Cardiac fibroblast (primary cell): ENCODE data around the gene SUPT20H.

Experiments
- DNase-seq, 2 donors: peaks; one replicate each; pipeline versions ENCODE4 v3.0.0 to v3.0.0-alpha.2; 2010; ENCODE audit warnings: low read depth in 2 of 2
- H3K4me3 ChIP-seq, 2 donors: replicated peaks in 1 of 2; 1 replicate in 1 of 2; 2 replicates in 1 of 2; pipeline ENCODE4 v1.5.1; 2011; ENCODE audit warnings: low read depth in 2 of 2, low read length in 2 of 2, mild to moderate bottlenecking in 2 of 2, moderate library complexity in 1 of 2
- CTCF ChIP-seq: IDR thresholded peaks from one replicate; pipeline ENCODE4 v1.5.1; 2011; ENCODE audit warnings: low read depth, mild to moderate bottlenecking, low read length, inconsistent platforms

SUPT20H gene

GRCh38 chr13:37072024-37072423 is 12.5 kb upstream of the SUPT20H start:
- DNase-seq, result no peak
- no peak overlapping the region for H3K4me3 ChIP-seq
- TF ChIP-seq CTCF, result no peak

GRCh38 chr13:37070956-37071355 is 11.5 kb upstream of the SUPT20H start:
- peak in 1 of 2 donors; percentile 25 for DNase-seq
- H3K4me3 ChIP-seq, result no peak overlapping the region
- TF ChIP-seq CTCF, result no peak

GRCh38 chr13:37070145-37070695 is 10.7 kb upstream of the SUPT20H start:
- no peak for DNase-seq
- no peak overlapping the region for H3K4me3 ChIP-seq
- TF ChIP-seq CTCF, result no peak

GRCh38 chr13:37069597-37070103 is 10.2 kb upstream of the SUPT20H start:
- no peak for TF ChIP-seq CTCF
- DNase-seq, result no peak
- H3K4me3 ChIP-seq, result no peak overlapping the region

- no peak overlapping the region for H3K4me3 ChIP-seq
- peak; percentile 44 to 47 for DNase-seq
Observed at GRCh38 chr13:37068962-37069361, 9.5 kb upstream of the SUPT20H start.

GRCh38 chr13:37067874-37068273 is 8.4 kb upstream of the SUPT20H start:
- DNase-seq, result no peak
- no peak overlapping the region for H3K4me3 ChIP-seq
- TF ChIP-seq CTCF, result no peak

More at GRCh38 chr13:37068962-37069361, 9.5 kb upstream of the SUPT20H start:
- TF ChIP-seq CTCF, result peak; percentile 40
